ENCODE results near the gene RELCH.
"Not testable (repeated sequence)": the region's sequence is repeated elsewhere in the genome, so short reads cannot be mapped to it uniquely, and the experiment has no call there.

RELCH gene

DNA sequence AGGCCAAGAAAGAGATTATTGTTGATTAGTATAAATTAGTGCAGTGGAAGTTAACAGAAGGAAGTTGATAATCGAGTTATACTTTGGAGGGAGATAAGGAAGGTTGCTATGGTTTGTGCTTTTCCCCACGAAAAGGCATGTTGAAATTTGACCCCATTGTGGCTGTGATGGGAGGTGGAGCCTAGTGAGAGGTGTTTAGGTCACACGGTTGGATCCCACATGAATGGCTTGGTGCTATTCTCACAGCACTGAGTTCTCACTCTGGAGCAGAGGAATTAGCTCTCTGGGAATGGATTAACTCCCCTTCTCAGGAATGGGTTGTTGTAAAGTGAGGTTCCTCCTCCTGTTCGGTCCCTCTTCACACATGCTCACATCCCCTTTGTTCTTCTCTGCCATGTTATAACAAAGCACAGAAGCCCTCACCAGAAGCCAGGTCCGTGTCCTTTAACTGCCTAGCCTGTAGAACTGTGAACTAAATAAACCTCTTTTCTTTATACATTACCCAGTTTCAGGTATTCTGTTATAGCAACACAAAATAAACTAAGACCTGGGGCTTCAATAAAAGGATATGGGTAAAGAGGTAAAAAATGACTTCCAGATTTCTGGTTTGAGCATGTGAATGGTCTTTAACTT, 22.1 kb upstream of the RELCH start:
- no peaks in the 10 kb centered on the region for H3K4me1 ChIP-seq (ENCODE audit: control insufficient read depth in 5 of 5, insufficient read depth in 5 of 5, low read length in 5 of 5)
- no peak overlapping the region for H3K9ac ChIP-seq (ENCODE audit: low read length in 5 of 5)
- no peak overlapping the region for H3K4me3 ChIP-seq (ENCODE audit: low read depth in 1 of 5, low read length in 5 of 5)
- H3K9me3 ChIP-seq (ENCODE audit: control insufficient read depth in 5 of 5, low read length in 5 of 5), result no peaks in the 10 kb centered on the region
- no peaks in the 10 kb centered on the region for H3K27me3 ChIP-seq (ENCODE audit: control insufficient read depth in 5 of 5, insufficient read depth in 4 of 5, low read length in 5 of 5)
- H3K27ac ChIP-seq (ENCODE audit: low read depth, low read length), result no peak overlapping the region
- peaks cover 0 to 7% (median 2%) of the 10 kb centered on the region in 5 donors for H3K36me3 ChIP-seq (ENCODE audit: control insufficient read depth in 5 of 5, insufficient read depth in 5 of 5, low read length in 5 of 5)

DNA sequence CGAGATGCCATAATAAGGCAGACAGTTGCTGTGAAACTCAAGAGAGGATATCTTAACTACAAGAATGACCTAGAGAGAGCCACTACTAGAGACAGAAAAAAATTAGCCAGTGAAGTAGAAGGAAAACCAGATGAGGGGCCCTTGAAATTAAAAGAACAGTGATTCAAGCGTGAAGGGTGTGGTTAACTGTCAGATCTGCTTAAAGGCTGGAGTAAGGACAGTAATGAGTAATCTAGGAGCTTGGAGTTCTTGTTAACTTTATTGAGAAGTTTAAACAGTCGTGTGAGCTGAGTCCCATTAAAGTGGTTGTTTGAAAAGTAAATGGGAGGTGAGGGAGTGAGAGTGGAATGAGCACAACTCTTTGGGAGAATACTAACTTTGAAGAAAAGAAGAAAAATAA, 21.5 kb upstream of the RELCH start:
- H3K27ac ChIP-seq (ENCODE audit: low read depth, low read length), result no peak overlapping the region
- H3K9me3 ChIP-seq (ENCODE audit: control insufficient read depth in 5 of 5, low read length in 5 of 5), result no peaks in the 10 kb centered on the region
- H3K9ac ChIP-seq (ENCODE audit: low read length in 5 of 5), result no peak overlapping the region
- peaks cover 0 to 5% (median 2%) of the 10 kb centered on the region in 5 donors for H3K36me3 ChIP-seq (ENCODE audit: control insufficient read depth in 5 of 5, insufficient read depth in 5 of 5, low read length in 5 of 5)
- no peak overlapping the region for H3K4me3 ChIP-seq (ENCODE audit: low read depth in 1 of 5, low read length in 5 of 5)
- H3K27me3 ChIP-seq (ENCODE audit: control insufficient read depth in 5 of 5, insufficient read depth in 4 of 5, low read length in 5 of 5), result no peaks in the 10 kb centered on the region
- no peaks in the 10 kb centered on the region for H3K4me1 ChIP-seq (ENCODE audit: control insufficient read depth in 5 of 5, insufficient read depth in 5 of 5, low read length in 5 of 5)

- not testable (repeated sequence) for H3K4me3 ChIP-seq (ENCODE audit: low read depth in 1 of 5, low read length in 5 of 5); H3K9ac ChIP-seq (ENCODE audit: low read length in 5 of 5); H3K4me1 ChIP-seq (ENCODE audit: control insufficient read depth in 5 of 5, insufficient read depth in 5 of 5, low read length in 5 of 5); H3K27me3 ChIP-seq (ENCODE audit: control insufficient read depth in 5 of 5, insufficient read depth in 4 of 5, low read length in 5 of 5); H3K36me3 ChIP-seq (ENCODE audit: control insufficient read depth in 5 of 5, insufficient read depth in 5 of 5, low read length in 5 of 5); H3K27ac ChIP-seq (ENCODE audit: low read depth, low read length); H3K9me3 ChIP-seq (ENCODE audit: control insufficient read depth in 5 of 5, low read length in 5 of 5)
These were observed 20.5 kb upstream of the RELCH start for GRCh38 chr18:62166524-62166923.

DNA sequence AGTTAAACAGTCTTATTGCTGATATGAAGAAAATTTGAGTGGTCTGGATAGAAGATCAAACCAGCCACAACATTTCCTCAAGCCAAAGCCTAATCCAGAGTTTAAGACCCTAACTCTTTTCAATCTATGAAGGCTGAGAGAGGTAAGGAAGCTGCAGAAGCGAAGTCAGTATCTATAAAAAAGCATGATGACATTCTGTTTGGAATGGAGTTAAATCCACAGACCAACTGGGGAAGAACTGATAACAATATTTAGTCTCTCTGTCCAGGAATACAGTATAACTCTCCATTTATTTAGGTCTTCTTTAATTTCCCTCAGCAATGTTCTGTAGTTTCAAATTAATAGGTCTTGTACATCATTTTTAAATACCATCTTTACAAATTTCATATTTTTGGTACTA, 16.2 kb upstream of the RELCH start:
- Histone ChIP-seq H3K9ac (ENCODE audit: low read length in 5 of 5) (no peak overlapping the region), H3K27me3 (ENCODE audit: control insufficient read depth in 5 of 5, insufficient read depth in 4 of 5, low read length in 5 of 5) (no peaks in the 10 kb centered on the region), H3K9me3 (ENCODE audit: control insufficient read depth in 5 of 5, low read length in 5 of 5) (no peaks in the 10 kb centered on the region), H3K27ac (ENCODE audit: low read depth, low read length) (no peak overlapping the region), H3K36me3 (ENCODE audit: control insufficient read depth in 5 of 5, insufficient read depth in 5 of 5, low read length in 5 of 5) (no peaks in the 10 kb centered on the region), H3K4me1 (ENCODE audit: control insufficient read depth in 5 of 5, insufficient read depth in 5 of 5, low read length in 5 of 5) (no peaks in the 10 kb centered on the region), H3K4me3 (ENCODE audit: low read depth in 1 of 5, low read length in 5 of 5) (no peak overlapping the region)

GRCh38 chr18:62172298-62172697, 14.8 kb upstream of the RELCH start:
- no peaks in the 10 kb centered on the region for H3K9me3 ChIP-seq (ENCODE audit: control insufficient read depth in 5 of 5, low read length in 5 of 5)
- no peak overlapping the region for H3K4me3 ChIP-seq (ENCODE audit: low read depth in 1 of 5, low read length in 5 of 5)
- H3K36me3 ChIP-seq (ENCODE audit: control insufficient read depth in 5 of 5, insufficient read depth in 5 of 5, low read length in 5 of 5), result no peaks in the 10 kb centered on the region
- H3K9ac ChIP-seq (ENCODE audit: low read length in 5 of 5), result no peak overlapping the region
- no peak overlapping the region for H3K27ac ChIP-seq (ENCODE audit: low read depth, low read length)
- H3K27me3 ChIP-seq (ENCODE audit: control insufficient read depth in 5 of 5, insufficient read depth in 4 of 5, low read length in 5 of 5), result no peaks in the 10 kb centered on the region
- H3K4me1 ChIP-seq (ENCODE audit: control insufficient read depth in 5 of 5, insufficient read depth in 5 of 5, low read length in 5 of 5), result no peaks in the 10 kb centered on the region

DNA sequence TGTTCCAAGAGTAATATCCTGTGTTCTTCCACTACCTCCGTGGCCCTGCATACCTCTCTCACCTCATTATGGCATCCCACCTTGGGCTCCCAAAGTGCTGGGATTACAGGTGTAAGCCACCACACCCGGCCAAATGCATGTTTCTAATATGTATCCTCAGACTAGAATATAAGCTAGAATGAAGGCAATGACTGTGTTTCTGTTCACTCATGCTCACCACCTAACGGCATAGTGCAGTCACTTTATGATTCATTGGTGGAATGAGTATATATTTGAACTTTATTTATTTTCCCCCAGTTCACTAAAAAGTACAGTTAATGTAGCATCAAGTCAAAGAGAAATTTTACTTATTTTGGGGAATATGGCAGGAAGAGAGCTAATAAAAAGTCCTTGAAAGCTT, 11.5 kb upstream of the RELCH start:
- Histone ChIP-seq H3K4me3 (ENCODE audit: low read depth in 1 of 5, low read length in 5 of 5) (no peak overlapping the region), H3K9ac (ENCODE audit: low read length in 5 of 5) (no peak overlapping the region), H3K4me1 (ENCODE audit: control insufficient read depth in 5 of 5, insufficient read depth in 5 of 5, low read length in 5 of 5) (no peaks in the 10 kb centered on the region), H3K36me3 (ENCODE audit: control insufficient read depth in 5 of 5, insufficient read depth in 5 of 5, low read length in 5 of 5) (no peaks in the 10 kb centered on the region), H3K27ac (ENCODE audit: low read depth, low read length) (no peak overlapping the region), H3K9me3 (ENCODE audit: control insufficient read depth in 5 of 5, low read length in 5 of 5) (no peaks in the 10 kb centered on the region), H3K27me3 (ENCODE audit: control insufficient read depth in 5 of 5, insufficient read depth in 4 of 5, low read length in 5 of 5) (no peaks in the 10 kb centered on the region)

GRCh38 chr18:62177271-62177670, 9.8 kb upstream of the RELCH start:
- H3K9me3 ChIP-seq (ENCODE audit: control insufficient read depth in 5 of 5, low read length in 5 of 5), result no peaks in the 10 kb centered on the region
- H3K4me1 ChIP-seq (ENCODE audit: control insufficient read depth in 5 of 5, insufficient read depth in 5 of 5, low read length in 5 of 5), result no peaks in the 10 kb centered on the region
- no peak overlapping the region for H3K9ac ChIP-seq (ENCODE audit: low read length in 5 of 5)
- H3K4me3 ChIP-seq (ENCODE audit: low read depth in 1 of 5, low read length in 5 of 5), result no peak overlapping the region
- H3K27ac ChIP-seq (ENCODE audit: low read depth, low read length), result no peak overlapping the region
- no peaks in the 10 kb centered on the region for H3K27me3 ChIP-seq (ENCODE audit: control insufficient read depth in 5 of 5, insufficient read depth in 4 of 5, low read length in 5 of 5)
- no peaks in the 10 kb centered on the region for H3K36me3 ChIP-seq (ENCODE audit: control insufficient read depth in 5 of 5, insufficient read depth in 5 of 5, low read length in 5 of 5)

DNA sequence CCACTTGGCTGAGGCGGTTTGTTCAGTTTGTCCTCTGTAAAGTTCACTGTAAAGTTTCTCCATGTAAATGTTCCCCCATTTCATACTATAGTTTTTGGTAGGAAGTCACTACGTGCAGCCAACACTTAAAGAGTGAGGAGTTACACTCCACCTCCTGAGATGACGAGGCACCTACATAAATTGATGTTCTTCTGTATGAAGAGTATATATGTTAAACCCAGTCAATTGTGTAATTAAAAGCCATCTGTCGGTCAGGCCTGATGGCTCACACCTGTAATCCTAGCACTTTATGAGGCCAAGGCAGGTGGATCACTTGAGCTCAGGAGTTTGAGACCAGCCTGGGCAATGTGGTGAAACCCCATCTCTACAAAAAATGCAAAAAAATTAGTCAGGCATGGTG, 7.8 kb upstream of the RELCH start:
- no peaks in the 10 kb centered on the region for H3K36me3 ChIP-seq (ENCODE audit: control insufficient read depth in 5 of 5, insufficient read depth in 5 of 5, low read length in 5 of 5)
- H3K9ac ChIP-seq (ENCODE audit: low read length in 5 of 5), result no peak overlapping the region
- no peaks in the 10 kb centered on the region for H3K9me3 ChIP-seq (ENCODE audit: control insufficient read depth in 5 of 5, low read length in 5 of 5)
- no peaks in the 10 kb centered on the region for H3K4me1 ChIP-seq (ENCODE audit: control insufficient read depth in 5 of 5, insufficient read depth in 5 of 5, low read length in 5 of 5)
- H3K27me3 ChIP-seq (ENCODE audit: control insufficient read depth in 5 of 5, insufficient read depth in 4 of 5, low read length in 5 of 5), result no peaks in the 10 kb centered on the region
- H3K27ac ChIP-seq (ENCODE audit: low read depth, low read length), result no peak overlapping the region
- no peak overlapping the region for H3K4me3 ChIP-seq (ENCODE audit: low read depth in 1 of 5, low read length in 5 of 5)

GRCh38 chr18:62182220-62182619, 4.8 kb upstream of the RELCH start:
- no peaks in the 10 kb centered on the region for H3K9me3 ChIP-seq (ENCODE audit: control insufficient read depth in 5 of 5, low read length in 5 of 5)

DNA sequence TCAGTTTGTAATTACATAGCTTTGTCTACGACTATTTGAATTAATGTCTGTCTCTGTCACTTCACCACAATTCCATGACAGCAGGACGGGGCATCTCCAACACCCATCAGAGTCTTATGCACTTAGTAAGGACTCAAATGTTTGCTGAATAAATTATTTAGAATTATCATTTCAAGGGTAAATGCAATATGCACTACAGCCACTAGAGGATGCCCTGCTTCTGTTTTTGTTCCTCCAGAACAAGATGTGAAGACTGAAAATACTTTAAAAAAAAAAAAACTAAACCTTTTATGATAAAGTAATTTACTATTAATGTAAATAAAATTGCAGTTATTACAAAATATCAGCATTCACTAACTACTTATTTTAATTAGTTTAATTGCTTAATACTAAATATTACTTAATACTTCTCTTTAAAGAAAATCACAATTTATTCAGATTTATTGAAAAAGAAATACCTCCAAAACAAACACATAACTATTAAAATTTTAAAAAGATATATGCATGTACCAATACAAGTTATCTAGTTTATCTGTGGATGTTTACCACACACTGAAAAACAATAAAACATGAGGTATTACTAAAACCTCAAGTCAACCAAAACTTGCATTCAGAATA, 3.4 kb upstream of the RELCH start:
- Histone ChIP-seq H3K27me3 (ENCODE audit: control insufficient read depth in 5 of 5, insufficient read depth in 4 of 5, low read length in 5 of 5) (no peaks in the 10 kb centered on the region), H3K4me3 (ENCODE audit: low read depth in 1 of 5, low read length in 5 of 5) (no peak overlapping the region), H3K4me1 (ENCODE audit: control insufficient read depth in 5 of 5, insufficient read depth in 5 of 5, low read length in 5 of 5) (peaks cover 3 to 26% (median 23%) of the 10 kb centered on the region in 5 donors), H3K9me3 (ENCODE audit: control insufficient read depth in 5 of 5, low read length in 5 of 5) (no peaks in the 10 kb centered on the region), H3K9ac (ENCODE audit: low read length in 5 of 5) (no peak overlapping the region), H3K36me3 (ENCODE audit: control insufficient read depth in 5 of 5, insufficient read depth in 5 of 5, low read length in 5 of 5) (no peaks in the 10 kb centered on the region), H3K27ac (ENCODE audit: low read depth, low read length) (no peak overlapping the region)

More at GRCh38 chr18:62182220-62182619, 4.8 kb upstream of the RELCH start:
- Histone ChIP-seq H3K27ac (ENCODE audit: low read depth, low read length) (no peak overlapping the region), H3K4me1 (ENCODE audit: control insufficient read depth in 5 of 5, insufficient read depth in 5 of 5, low read length in 5 of 5) (peaks cover 0 to 13% (median 10%) of the 10 kb centered on the region in 5 donors), H3K27me3 (ENCODE audit: control insufficient read depth in 5 of 5, insufficient read depth in 4 of 5, low read length in 5 of 5) (no peaks in the 10 kb centered on the region), H3K9ac (ENCODE audit: low read length in 5 of 5) (no peak overlapping the region), H3K4me3 (ENCODE audit: low read depth in 1 of 5, low read length in 5 of 5) (no peak overlapping the region), H3K36me3 (ENCODE audit: control insufficient read depth in 5 of 5, insufficient read depth in 5 of 5, low read length in 5 of 5) (no peaks in the 10 kb centered on the region)
